Measurements from ENCODE around the gene PLS1. TPM values are rescaled to one million over a fixed set of nuclear protein-coding genes. Genes with fewer than 3 reads are reported as not detected.

The PLS1 gene
- total RNA-seq, 1 experiment from 2014 or later: 38.8 TPM

GRCh38 chr3:142646020-142646785, 50.0 kb downstream of the PLS1 start:
- BruUV-seq (replicated peaks): no TSS peak

More at GRCh38 chr3:142646020-142646785, 50.0 kb downstream of the PLS1 start:
- Histone ChIP-seq H3K27me3 (ENCODE audit: insufficient read depth, low read length) (no peaks in the 10 kb centered on the region), H3K4me3 (replicated peaks in 1 of 2; ENCODE audit: low read depth in 1 of 2, low read length in 2 of 2) (no peak overlapping the region), H3K27ac (ENCODE audit: low read depth, low read length) (no peak overlapping the region), H3K4me2 (ENCODE audit: low read length) (peak overlapping the region; percentile 48; the same call in 1 of the 2 replicates), H4K20me1 (ENCODE audit: insufficient read depth) (no peaks in the 10 kb centered on the region; the same call in 1 of the 2 replicates), H2AFZ (ENCODE audit: low read depth, low read length, poor library complexity, severe bottlenecking) (no peak overlapping the region), H3K4me1 (ENCODE audit: control insufficient read depth in 1 of 2, insufficient read depth in 2 of 2, low read length in 2 of 2) (peaks cover 14 to 29% of the 10 kb centered on the region in 2 experiments), H3K79me2 (ENCODE audit: insufficient read depth, low read length) (no peaks in the 10 kb centered on the region; the same call in 1 of the 2 replicates), H3K36me3 (ENCODE audit: control insufficient read depth in 1 of 2, insufficient read depth in 2 of 2, low read length in 2 of 2) (no peaks in the 10 kb centered on the region), H3K9me2 (ENCODE audit: insufficient read depth) (no peaks in the 10 kb centered on the region), H3K9me3 (ENCODE audit: control insufficient read depth in 1 of 2, insufficient read depth in 1 of 2, low read depth in 1 of 2, low read length in 2 of 2) (no peaks in the 10 kb centered on the region), H3K9ac (ENCODE audit: low read length) (no peak overlapping the region)
- no peak for DNase-seq (ENCODE audit: low read depth, low spot score)
- ChIA-PET POLR2A (interaction anchor here (1.2 to 1.6 kb wide), 2 partner anchors 10 to 78 kb away, joined by 3 to 6 read pairs; partner anchors contain the start of gene TRPC1), RAD21 (ENCODE audit: low non-redundant PET in 1 of 2, low total read pairs in 2 of 2, uncharacterized antibody in 2 of 2, unreplicated experiment in 2 of 2) (no interaction called here), CTCF (no interaction called here)
- no peak for TF ChIP-seq TCF7L2 (IDR thresholded peaks at IDR 0.05; ENCODE audit: borderline replicate concordance, extremely low read depth, insufficient read depth, insufficient read length)
- no peak for TF ChIP-seq EZH2 (IDR thresholded peaks at IDR 0.05)
- no peak for TF ChIP-seq ELF1 (IDR thresholded peaks at IDR 0.05; ENCODE audit: borderline replicate concordance, low read depth)
- TF ChIP-seq ATF3 (IDR thresholded peaks at IDR 0.05): no peak
- TF ChIP-seq POLR2AphosphoS5 (IDR thresholded peaks at IDR 0.05; ENCODE audit: low read depth, low read length): no peak
- TF ChIP-seq JUND (IDR thresholded peaks at IDR 0.05): no peak
- no peak for TF ChIP-seq FOSL1 (IDR thresholded peaks at IDR 0.05; ENCODE audit: low read depth)
- TF ChIP-seq REST (IDR thresholded peaks at IDR 0.05; ENCODE audit: low read depth): no peak
- TF ChIP-seq SRF (IDR thresholded peaks at IDR 0.05; ENCODE audit: low read depth): no peak
- TF ChIP-seq ZNF274 (IDR thresholded peaks at IDR 0.05; ENCODE audit: low read depth, low read length): no peak
- no peak for ATAC-seq
- intact Hi-C loops (cut with micrococcal nuclease): no loop called here

Measured in HCT116 (cell line).